ENCODE results near the gene ID1. TPM values are rescaled to one million over a fixed set of nuclear protein-coding genes. Genes with fewer than 3 reads are reported as not detected.

ID1 gene
- total and polyA plus RNA-seq, 2 donors from 2014 or later, result 189 to 293 TPM

GRCh38 chr20:31597481-31597855 lies 7.6 kb upstream of the ID1 start:
- H3K9ac ChIP-seq (ENCODE audit: low read length in 3 of 3), result peak overlapping the region in 1 of 3 donors; percentile 10
- no peak overlapping the region for H3K4me3 ChIP-seq (ENCODE audit: low read length in 3 of 3)
- intact Hi-C loops (cut with DNase I), result no loop called here
- FAIRE-seq, result no peak
- peaks cover 2 to 10% (median 8%) of the 10 kb centered on the region in 3 donors for H3K4me1 ChIP-seq (ENCODE audit: control insufficient read depth in 2 of 3, insufficient read depth in 2 of 3, low read depth in 1 of 3, low read length in 3 of 3)
- DNase-seq, result no peak
- TF ChIP-seq CTCF (IDR thresholded peaks at IDR 0.05; ENCODE audit: borderline replicate concordance, extremely low read depth, insufficient read depth), result no peak
- H3K27me3 ChIP-seq (ENCODE audit: control insufficient read depth, insufficient read depth, low read length), result no peaks in the 10 kb centered on the region
- no peaks in the 10 kb centered on the region for H3K36me3 ChIP-seq (ENCODE audit: control insufficient read depth in 2 of 3, insufficient read depth in 3 of 3, low read length in 3 of 3)
- H3K27ac ChIP-seq (ENCODE audit: low read depth in 2 of 2, low read length in 2 of 2), result no peak overlapping the region
- H3K9me3 ChIP-seq (ENCODE audit: control insufficient read depth in 2 of 3, insufficient read depth in 1 of 3, low read length in 3 of 3), result no peaks in the 10 kb centered on the region

- FAIRE-seq (no peak), DNase-seq (no peak)
- H3K9me3 ChIP-seq (ENCODE audit: control insufficient read depth in 2 of 3, insufficient read depth in 1 of 3, low read length in 3 of 3), result no peaks in the 10 kb centered on the region
- intact Hi-C loops (cut with DNase I), result no loop called here
- H3K36me3 ChIP-seq (ENCODE audit: control insufficient read depth in 2 of 3, insufficient read depth in 3 of 3, low read length in 3 of 3), result no peaks in the 10 kb centered on the region
- peak overlapping the region in 1 of 2 donors; percentile 33 for H3K27ac ChIP-seq (ENCODE audit: low read depth in 2 of 2, low read length in 2 of 2)
- H3K27me3 ChIP-seq (ENCODE audit: control insufficient read depth, insufficient read depth, low read length), result no peaks in the 10 kb centered on the region
- H3K9ac ChIP-seq (ENCODE audit: low read length in 3 of 3), result peak overlapping the region in 1 of 3 donors; percentile 2
- H3K4me1 ChIP-seq (ENCODE audit: control insufficient read depth in 2 of 3, insufficient read depth in 2 of 3, low read depth in 1 of 3, low read length in 3 of 3), result peaks cover 0 to 8% (median 6%) of the 10 kb centered on the region in 3 donors
- H3K4me3 ChIP-seq (ENCODE audit: low read length in 3 of 3), result no peak overlapping the region
- TF ChIP-seq CTCF (IDR thresholded peaks at IDR 0.05; ENCODE audit: borderline replicate concordance, extremely low read depth, insufficient read depth), result no peak
These were observed 2.7 kb upstream of the ID1 start for GRCh38 chr20:31602431-31602778.

GRCh38 chr20:31602779-31603441 lies 2.2 kb upstream of the ID1 start:
- no peak overlapping the region for H3K4me3 ChIP-seq (ENCODE audit: low read length in 3 of 3)
- DNase-seq, result peak in 3 of 5 donors; percentile 37 to 69 (median 67)
- intact Hi-C loops (cut with DNase I), result no loop called here

More at GRCh38 chr20:31602779-31603441, 2.2 kb upstream of the ID1 start:
- no peak for TF ChIP-seq CTCF (IDR thresholded peaks at IDR 0.05; ENCODE audit: borderline replicate concordance, extremely low read depth, insufficient read depth)
- Histone ChIP-seq H3K9me3 (ENCODE audit: control insufficient read depth in 2 of 3, insufficient read depth in 1 of 3, low read length in 3 of 3) (no peaks in the 10 kb centered on the region), H3K27me3 (ENCODE audit: control insufficient read depth, insufficient read depth, low read length) (no peaks in the 10 kb centered on the region), H3K27ac (ENCODE audit: low read depth in 2 of 2, low read length in 2 of 2) (peak overlapping the region; percentile 14 to 33), H3K36me3 (ENCODE audit: control insufficient read depth in 2 of 3, insufficient read depth in 3 of 3, low read length in 3 of 3) (no peaks in the 10 kb centered on the region), H3K4me1 (ENCODE audit: control insufficient read depth in 2 of 3, insufficient read depth in 2 of 3, low read depth in 1 of 3, low read length in 3 of 3) (peaks cover 0 to 9% (median 8%) of the 10 kb centered on the region in 3 donors), H3K9ac (ENCODE audit: low read length in 3 of 3) (peak overlapping the region in 1 of 3 donors; percentile 2)
- FAIRE-seq, result no peak
